ENCODE results near the gene TRIM50.
"Not testable (repeated sequence)": the region's sequence is repeated elsewhere in the genome, so short reads cannot be mapped to it uniquely, and the experiment has no call there.

- not testable (repeated sequence) for TF ChIP-seq CTCF (conservative IDR thresholded peaks at IDR 0.05; ENCODE audit: low read depth, low read length); EZH2 (IDR thresholded peaks at IDR 0.05; ENCODE audit: low read length, unreplicated experiment)
Observed at GRCh38 chr7:73327449-73327848, 433 bp downstream of the TRIM50 start.

Data from PC-3 (cell line).